NCI-H2107 treated with DMSO at 0.1 percent for 48 hours (cell line): ENCODE results near the gene CAB39.

ENCODE experiments used
- DNase-seq: peaks from one replicate; lab custom pipeline; 2025; ENCODE audit not compliant: unreplicated experiment; lab: John Stamatoyannopoulos, UW

The CAB39 gene

GRCh38 chr2:230850358-230850658, 137.7 kb downstream of the CAB39 start:
- no peak for DNase-seq

GRCh38 chr2:230852113-230852512, 139.5 kb downstream of the CAB39 start:
- no peak for DNase-seq

DNA sequence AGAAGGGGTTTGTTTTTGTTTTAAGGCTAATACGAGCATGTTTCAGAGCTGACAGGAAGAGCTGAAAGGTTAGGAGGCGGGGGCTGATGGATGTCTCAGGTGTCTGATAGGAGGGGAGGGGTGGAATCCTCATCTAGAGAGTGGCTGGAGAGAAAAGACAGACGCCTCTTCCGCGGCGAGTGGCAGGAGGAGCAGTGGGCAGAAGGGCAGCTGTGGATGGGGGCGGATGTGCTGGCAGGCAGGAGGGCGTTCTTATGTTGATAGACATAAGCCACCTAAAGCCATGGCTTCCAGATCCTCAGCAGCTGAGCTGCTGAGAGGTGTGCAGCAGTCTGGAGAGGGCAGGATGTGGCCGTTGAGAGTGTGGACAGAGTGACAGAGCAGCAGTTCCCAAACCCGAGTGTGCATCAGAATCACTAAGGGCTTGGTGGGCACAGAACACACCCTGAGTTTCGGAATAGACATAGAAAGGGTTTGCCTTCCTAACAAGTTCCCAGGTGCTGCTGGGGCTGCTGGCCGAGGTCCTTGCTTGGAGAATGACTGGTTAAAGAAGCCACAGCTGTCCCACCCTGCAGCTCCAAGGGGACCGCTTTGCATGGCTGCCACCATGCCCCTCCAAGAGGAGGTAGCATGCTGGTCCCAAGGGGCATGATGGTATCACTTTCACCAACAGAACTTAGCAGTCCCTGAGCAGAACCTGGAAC, 149.1 kb downstream of the CAB39 start:
- DNase-seq: no peak

DNA sequence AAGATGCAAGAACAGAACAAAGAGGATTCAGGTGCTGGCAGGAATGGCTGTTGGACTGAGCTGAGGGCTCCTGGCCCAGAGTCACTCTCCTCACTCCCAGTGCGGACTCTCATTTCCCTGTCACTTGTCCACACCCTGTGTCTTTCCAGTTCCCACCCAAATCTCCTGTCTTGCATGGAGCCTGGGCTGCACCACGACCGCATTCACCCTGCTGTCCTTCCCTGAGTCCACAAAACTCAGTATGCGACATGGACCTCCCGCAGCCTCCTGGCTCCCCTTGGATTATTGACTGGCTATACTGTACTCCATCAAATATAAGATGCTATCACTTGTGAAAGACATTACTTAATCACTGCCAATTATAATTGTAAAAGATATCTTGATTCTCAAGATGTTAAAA, 149.7 kb downstream of the CAB39 start:
- DNase-seq: no peak

DNA sequence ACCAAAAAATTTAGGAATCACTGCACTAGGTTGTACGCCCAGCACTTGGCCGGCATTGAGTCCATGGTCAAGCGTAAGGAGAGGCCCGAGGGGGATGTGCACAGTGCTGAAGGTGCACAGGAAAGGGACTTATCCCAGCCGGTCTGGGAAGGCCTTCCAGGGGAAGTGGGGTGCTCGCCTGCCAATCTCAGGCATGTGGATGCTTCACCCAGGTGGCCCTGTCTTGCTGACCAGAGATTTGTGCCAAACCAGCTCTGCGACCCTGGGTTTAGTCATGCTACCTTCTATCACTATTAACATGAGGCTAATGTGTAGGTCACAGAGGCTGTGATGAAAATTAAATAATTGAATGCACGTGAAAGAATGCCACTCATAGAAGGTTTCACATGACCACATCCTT, 150.4 kb downstream of the CAB39 start:
- no peak for DNase-seq

GRCh38 chr2:230863442-230864121, 150.9 kb downstream of the CAB39 start:
- no peak for DNase-seq

DNA sequence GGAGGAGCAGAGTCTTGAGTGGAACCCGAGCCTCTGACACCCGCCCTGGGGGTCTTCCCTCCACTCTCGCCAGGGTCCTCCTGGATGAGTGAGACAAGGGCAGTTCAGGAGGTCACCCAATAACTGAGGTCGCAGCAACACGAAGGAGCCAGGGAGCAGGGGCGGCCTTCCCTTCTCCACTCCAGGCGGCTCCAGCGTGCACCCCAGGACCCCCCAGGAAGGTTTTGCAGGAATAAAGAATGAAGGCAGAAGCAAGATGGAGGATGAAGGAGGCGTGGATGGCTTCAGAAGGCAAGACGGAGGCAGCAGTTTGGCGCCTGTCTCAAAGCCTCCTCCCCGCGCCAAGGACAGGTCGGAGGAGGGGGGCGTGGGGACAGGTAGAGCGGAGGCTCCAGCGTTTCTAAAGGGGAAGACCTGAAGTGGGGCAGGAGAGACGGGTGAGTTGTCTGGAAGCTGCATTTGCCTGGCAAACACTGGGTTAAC, 151.5 kb downstream of the CAB39 start:
- no peak for DNase-seq

GRCh38 chr2:230864605-230865306, 152.1 kb downstream of the CAB39 start, which contains the start of gene ITM2C:
Gene ITM2C, plus strand, starts transcription at chr2:230864942. Its CDS starts 84 bp downstream, at chr2:230865026.
- DNase-seq: no peak

- DNase-seq: no peak
Measured at GRCh38 chr2:230865307-230865765, 152.7 kb downstream of the CAB39 start.

DNA sequence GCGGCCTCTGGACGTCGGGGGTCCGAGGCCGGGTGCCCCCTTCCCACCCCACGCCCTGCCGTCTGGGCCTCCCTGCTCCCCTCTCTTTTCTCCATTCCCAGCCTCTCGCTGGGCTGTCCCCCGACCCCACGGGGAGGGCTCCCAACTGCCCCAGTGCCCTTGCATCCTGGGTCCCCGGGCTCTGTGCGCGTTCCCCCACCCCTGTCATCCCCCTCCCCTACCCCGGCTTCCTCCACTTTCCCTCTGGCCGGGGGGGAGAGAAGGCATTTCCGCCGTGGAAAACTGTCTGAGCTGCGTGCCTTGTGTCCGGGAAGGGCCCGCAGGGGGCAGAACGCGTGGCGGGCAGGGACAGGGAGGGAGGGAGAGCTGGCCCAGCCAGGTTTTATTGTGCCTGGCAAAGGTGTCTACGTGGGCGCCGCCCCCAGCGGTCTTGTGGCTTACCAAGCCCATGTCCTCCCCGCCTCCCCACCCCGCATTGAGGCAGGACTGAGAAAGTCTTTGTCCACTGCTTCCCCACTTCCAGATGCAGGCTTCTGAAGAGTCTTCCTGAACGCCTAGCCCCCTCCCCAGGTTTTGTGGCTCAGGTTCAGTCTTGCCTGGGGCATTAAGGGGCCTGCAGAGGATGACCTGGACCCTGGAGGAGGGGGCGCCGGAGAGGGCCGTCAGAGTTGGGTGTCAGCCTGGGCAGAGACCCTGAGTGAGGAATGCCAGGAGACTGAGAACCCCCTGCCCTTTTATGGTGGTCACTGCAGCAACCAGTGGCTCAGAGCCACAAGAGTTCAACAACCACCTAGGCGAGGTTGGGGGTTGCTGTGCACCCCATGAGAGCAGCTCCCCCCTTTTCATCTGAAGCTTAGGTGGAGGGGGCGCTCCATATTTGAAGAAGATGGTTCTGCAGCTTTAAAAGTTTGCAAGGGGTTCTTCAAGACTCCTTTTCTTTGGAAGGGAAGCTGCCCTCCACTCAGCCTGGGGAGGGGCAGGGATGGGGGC, 153.4 kb downstream of the CAB39 start:
- DNase-seq: no peak

- no peak for DNase-seq
Measured at GRCh38 chr2:230866756-230867523, 154.3 kb downstream of the CAB39 start.

GRCh38 chr2:230868161-230868946, 155.7 kb downstream of the CAB39 start:
- no peak for DNase-seq

- DNase-seq: no peak
Measured at GRCh38 chr2:230868947-230869913, 156.6 kb downstream of the CAB39 start.

DNA sequence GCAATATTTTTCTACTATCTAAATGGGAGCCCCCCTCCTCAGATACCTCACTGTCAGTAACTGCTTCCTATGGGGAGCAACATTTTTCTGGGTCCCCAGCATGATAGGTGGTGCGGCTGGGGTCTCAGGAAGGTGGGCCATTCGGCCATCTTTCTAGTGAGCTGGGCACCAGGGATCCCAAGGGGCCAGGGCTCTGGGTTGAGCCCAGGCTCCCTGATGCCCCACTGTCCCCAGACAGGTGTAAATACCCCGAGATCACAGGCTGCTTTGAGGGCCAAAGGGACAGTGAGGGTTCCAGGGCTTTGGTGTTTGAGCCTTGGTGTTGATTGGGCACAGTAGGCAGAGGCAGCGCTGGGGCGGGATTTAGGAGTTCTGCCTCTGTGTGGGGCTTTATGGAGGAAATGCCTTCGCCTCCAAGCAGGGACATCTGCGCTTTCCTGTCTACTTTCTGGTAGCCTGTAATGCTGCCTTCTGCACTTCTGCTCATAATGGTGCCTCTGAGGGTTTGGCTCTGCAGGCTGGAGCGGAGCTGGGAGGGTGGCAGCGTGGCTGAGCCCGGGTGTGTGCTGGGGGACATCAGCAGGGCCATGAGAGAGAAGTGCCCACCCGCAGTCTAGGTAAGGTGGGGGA, 157.4 kb downstream of the CAB39 start:
- no peak for DNase-seq
